ENCODE measurements around the gene EPX. TPM values are rescaled to one million over a fixed set of nuclear protein-coding genes. Genes with fewer than 3 reads are reported as not detected.

EPX gene
- polyA plus RNA-seq, 1 donor from 2014 or later, result not detected

DNA sequence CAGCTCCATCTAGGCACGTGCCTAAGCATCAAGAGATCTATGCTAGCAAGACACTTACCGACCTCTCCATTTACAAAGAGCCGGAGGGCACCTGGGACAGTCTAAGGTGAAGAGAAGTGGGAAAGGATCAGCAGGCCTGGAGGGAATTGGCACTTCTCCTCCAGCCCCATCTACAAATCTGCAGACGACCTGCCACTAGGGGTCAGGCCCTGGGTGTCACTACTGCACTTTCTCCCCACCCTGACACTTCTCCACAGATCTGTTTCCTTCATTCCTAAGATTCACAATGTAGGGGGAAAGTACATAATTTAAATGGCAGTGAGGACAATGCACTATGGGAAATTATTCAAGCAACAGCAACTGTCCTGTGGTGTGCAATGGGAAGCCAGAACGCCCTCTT lies 18.4 kb downstream of the EPX start:
- H2AFZ ChIP-seq (ENCODE audit: low read depth, low read length), result no peak overlapping the region
- no peaks in the 10 kb centered on the region for H3K27me3 ChIP-seq (ENCODE audit: insufficient read depth, low read depth, low read length)
- no peaks in the 10 kb centered on the region for H4K20me1 ChIP-seq (ENCODE audit: insufficient read depth)
- no peak overlapping the region for H3K9ac ChIP-seq (ENCODE audit: low read length)
- H3F3A ChIP-seq (ENCODE audit: insufficient read depth, low read length, poor library complexity, severe bottlenecking), result no peaks in the 10 kb centered on the region
- H3K4me2 ChIP-seq (ENCODE audit: low read length), result no peak overlapping the region
- H3K79me2 ChIP-seq (replicated peaks; ENCODE audit: insufficient read depth, low read length), result no peaks in the 10 kb centered on the region
- no peaks in the 10 kb centered on the region for H3K9me3 ChIP-seq (ENCODE audit: low read length)
- no peaks in the 10 kb centered on the region for H3K9me2 ChIP-seq (ENCODE audit: insufficient read depth, low read length)
- H3K4me3 ChIP-seq (ENCODE audit: low read length), result no peak overlapping the region
- H3K27ac ChIP-seq (ENCODE audit: low read length), result no peak overlapping the region
- H3K36me3 ChIP-seq (ENCODE audit: insufficient read depth, low read length), result no peaks in the 10 kb centered on the region
- TF ChIP-seq POLR2AphosphoS5 (IDR thresholded peaks at IDR 0.05), result no peak
- TF ChIP-seq MXI1 (conservative IDR thresholded peaks at IDR 0.05; ENCODE audit: poor library complexity, severe bottlenecking), result no peak
- TF ChIP-seq SMC3 (conservative IDR thresholded peaks at IDR 0.05; ENCODE audit: poor library complexity), result no peak
- TF ChIP-seq, protein P1, sequence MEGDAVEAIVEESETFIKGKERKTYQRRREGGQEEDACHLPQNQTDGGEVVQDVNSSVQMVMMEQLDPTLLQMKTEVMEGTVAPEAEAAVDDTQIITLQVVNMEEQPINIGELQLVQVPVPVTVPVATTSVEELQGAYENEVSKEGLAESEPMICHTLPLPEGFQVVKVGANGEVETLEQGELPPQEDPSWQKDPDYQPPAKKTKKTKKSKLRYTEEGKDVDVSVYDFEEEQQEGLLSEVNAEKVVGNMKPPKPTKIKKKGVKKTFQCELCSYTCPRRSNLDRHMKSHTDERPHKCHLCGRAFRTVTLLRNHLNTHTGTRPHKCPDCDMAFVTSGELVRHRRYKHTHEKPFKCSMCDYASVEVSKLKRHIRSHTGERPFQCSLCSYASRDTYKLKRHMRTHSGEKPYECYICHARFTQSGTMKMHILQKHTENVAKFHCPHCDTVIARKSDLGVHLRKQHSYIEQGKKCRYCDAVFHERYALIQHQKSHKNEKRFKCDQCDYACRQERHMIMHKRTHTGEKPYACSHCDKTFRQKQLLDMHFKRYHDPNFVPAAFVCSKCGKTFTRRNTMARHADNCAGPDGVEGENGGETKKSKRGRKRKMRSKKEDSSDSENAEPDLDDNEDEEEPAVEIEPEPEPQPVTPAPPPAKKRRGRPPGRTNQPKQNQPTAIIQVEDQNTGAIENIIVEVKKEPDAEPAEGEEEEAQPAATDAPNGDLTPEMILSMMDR (IDR thresholded peaks at IDR 0.05; ENCODE audit: poor library complexity, severe bottlenecking), result no peak
- no peak for TF ChIP-seq RAD21 (conservative IDR thresholded peaks at IDR 0.05)
- TF ChIP-seq EZH2 (IDR thresholded peaks at IDR 0.05; ENCODE audit: borderline replicate concordance, insufficient read depth, low read length, poor library complexity, severe bottlenecking), result no peak
- no peak for TF ChIP-seq EP300 (conservative IDR thresholded peaks at IDR 0.05; ENCODE audit: poor library complexity, severe bottlenecking)
- TF ChIP-seq, protein P2, sequence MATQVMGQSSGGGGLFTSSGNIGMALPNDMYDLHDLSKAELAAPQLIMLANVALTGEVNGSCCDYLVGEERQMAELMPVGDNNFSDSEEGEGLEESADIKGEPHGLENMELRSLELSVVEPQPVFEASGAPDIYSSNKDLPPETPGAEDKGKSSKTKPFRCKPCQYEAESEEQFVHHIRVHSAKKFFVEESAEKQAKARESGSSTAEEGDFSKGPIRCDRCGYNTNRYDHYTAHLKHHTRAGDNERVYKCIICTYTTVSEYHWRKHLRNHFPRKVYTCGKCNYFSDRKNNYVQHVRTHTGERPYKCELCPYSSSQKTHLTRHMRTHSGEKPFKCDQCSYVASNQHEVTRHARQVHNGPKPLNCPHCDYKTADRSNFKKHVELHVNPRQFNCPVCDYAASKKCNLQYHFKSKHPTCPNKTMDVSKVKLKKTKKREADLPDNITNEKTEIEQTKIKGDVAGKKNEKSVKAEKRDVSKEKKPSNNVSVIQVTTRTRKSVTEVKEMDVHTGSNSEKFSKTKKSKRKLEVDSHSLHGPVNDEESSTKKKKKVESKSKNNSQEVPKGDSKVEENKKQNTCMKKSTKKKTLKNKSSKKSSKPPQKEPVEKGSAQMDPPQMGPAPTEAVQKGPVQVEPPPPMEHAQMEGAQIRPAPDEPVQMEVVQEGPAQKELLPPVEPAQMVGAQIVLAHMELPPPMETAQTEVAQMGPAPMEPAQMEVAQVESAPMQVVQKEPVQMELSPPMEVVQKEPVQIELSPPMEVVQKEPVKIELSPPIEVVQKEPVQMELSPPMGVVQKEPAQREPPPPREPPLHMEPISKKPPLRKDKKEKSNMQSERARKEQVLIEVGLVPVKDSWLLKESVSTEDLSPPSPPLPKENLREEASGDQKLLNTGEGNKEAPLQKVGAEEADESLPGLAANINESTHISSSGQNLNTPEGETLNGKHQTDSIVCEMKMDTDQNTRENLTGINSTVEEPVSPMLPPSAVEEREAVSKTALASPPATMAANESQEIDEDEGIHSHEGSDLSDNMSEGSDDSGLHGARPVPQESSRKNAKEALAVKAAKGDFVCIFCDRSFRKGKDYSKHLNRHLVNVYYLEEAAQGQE (IDR thresholded peaks at IDR 0.05; ENCODE audit: borderline replicate concordance), result no peak
- no peak for TF ChIP-seq TAF1 (IDR thresholded peaks at IDR 0.05; ENCODE audit: low read depth)

DNA sequence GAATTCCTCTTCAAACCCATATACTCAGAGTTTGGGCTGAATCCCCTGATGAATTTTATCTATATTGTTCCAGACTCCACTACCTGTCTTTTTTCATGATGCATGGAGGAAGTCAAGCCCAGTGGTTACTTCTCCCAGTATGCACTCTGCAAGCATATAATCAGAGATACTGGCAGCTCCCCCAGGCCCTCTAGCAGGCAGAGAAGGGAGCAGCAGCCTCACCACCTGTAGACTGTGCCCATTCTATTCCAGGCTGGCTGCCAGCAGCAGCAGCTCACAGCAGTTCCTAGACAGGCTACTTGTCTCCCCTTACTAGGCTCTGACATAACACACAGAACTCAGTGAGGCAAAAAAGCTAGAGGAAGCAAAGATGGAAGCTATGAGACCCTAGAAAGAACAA lies 23.2 kb downstream of the EPX start:
- H3K9ac ChIP-seq (ENCODE audit: low read length), result no peak overlapping the region
- no peak overlapping the region for H3K4me3 ChIP-seq (ENCODE audit: low read length)
- no peaks in the 10 kb centered on the region for H3K9me2 ChIP-seq (ENCODE audit: insufficient read depth, low read length)
- H3F3A ChIP-seq (ENCODE audit: insufficient read depth, low read length, poor library complexity, severe bottlenecking), result no peaks in the 10 kb centered on the region
- H3K79me2 ChIP-seq (replicated peaks; ENCODE audit: insufficient read depth, low read length), result no peaks in the 10 kb centered on the region
- no peaks in the 10 kb centered on the region for H3K36me3 ChIP-seq (ENCODE audit: insufficient read depth, low read length)
- H3K27ac ChIP-seq (ENCODE audit: low read length), result no peak overlapping the region
- H3K4me2 ChIP-seq (ENCODE audit: low read length), result no peak overlapping the region
- no peaks in the 10 kb centered on the region for H4K20me1 ChIP-seq (ENCODE audit: insufficient read depth)
- no peak overlapping the region for H2AFZ ChIP-seq (ENCODE audit: low read depth, low read length)
- H3K9me3 ChIP-seq (ENCODE audit: low read length), result no peaks in the 10 kb centered on the region
- TF ChIP-seq EZH2 (IDR thresholded peaks at IDR 0.05; ENCODE audit: borderline replicate concordance, insufficient read depth, low read length, poor library complexity, severe bottlenecking), result no peak
- TF ChIP-seq MXI1 (conservative IDR thresholded peaks at IDR 0.05; ENCODE audit: poor library complexity, severe bottlenecking), result no peak
- no peaks in the 10 kb centered on the region for H3K27me3 ChIP-seq (ENCODE audit: insufficient read depth, low read depth, low read length)

DNA sequence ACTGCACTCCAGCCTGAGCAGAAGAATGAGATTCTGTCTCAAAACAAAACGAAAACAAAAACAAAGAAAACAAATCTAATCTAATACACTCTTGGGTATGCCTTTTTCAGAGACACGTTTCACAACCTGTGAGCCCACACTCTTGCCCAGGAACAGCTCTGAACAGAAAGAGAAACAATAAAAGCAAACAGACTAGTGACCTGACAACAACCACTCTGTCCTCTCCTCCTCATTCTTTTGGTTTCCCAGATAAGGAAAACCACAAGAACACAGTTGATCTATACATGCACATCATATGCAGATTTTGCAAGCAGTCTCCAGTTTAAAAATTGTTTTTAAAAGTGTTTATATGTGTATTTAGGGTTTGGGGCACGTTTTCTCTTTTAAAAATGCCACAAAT lies 25.2 kb downstream of the EPX start:
- Histone ChIP-seq H3K27ac (ENCODE audit: low read length) (no peak overlapping the region), H3K9ac (ENCODE audit: low read length) (no peak overlapping the region), H3K4me2 (ENCODE audit: low read length) (no peak overlapping the region), H3K9me3 (ENCODE audit: low read length) (no peaks in the 10 kb centered on the region), H2AFZ (ENCODE audit: low read depth, low read length) (no peak overlapping the region), H3K4me3 (ENCODE audit: low read length) (no peak overlapping the region), H3K36me3 (ENCODE audit: insufficient read depth, low read length) (no peaks in the 10 kb centered on the region), H3F3A (ENCODE audit: insufficient read depth, low read length, poor library complexity, severe bottlenecking) (no peaks in the 10 kb centered on the region), H3K79me2 (replicated peaks; ENCODE audit: insufficient read depth, low read length) (no peaks in the 10 kb centered on the region), H3K9me2 (ENCODE audit: insufficient read depth, low read length) (no peaks in the 10 kb centered on the region), H4K20me1 (ENCODE audit: insufficient read depth) (no peaks in the 10 kb centered on the region), H3K27me3 (ENCODE audit: insufficient read depth, low read depth, low read length) (no peaks in the 10 kb centered on the region)
- TF ChIP-seq POLR2AphosphoS5 (IDR thresholded peaks at IDR 0.05), result no peak
- TF ChIP-seq TAF1 (IDR thresholded peaks at IDR 0.05; ENCODE audit: low read depth), result no peak

Measured in neural cell (in vitro differentiated cells).